Prostate gland (tissue), 2 donors: Measurements from ENCODE around the gene LPCAT3. TPM values are rescaled to one million over a fixed set of nuclear protein-coding genes. Genes with fewer than 3 reads are reported as not detected.

Experiments
- DNase-seq: peaks from one replicate; pipeline ENCODE4 v3.0.0-alpha.2; 2019; ENCODE audit warnings: low spot score
- H3K27ac ChIP-seq, 2 donors: fragments of 200-600 bp; sonication (generic); 2 replicates each; pipeline ENCODE4 v1.5.1; 2017 to 2019
- H3K27me3 ChIP-seq: fragments of 200-600 bp; sonication (generic); replicated peaks from 2 replicates; pipeline ENCODE4 v1.5.1; 2019; ENCODE audit not compliant: insufficient read depth
- H3K36me3 ChIP-seq, 2 donors: fragments of 200-600 bp; sonication (generic); 1 replicate in 1 of 2; 2 replicates in 1 of 2; pipeline versions ENCODE4 v1.5.1 to v1.8.1; 2017 to 2019
- H3K4me1 ChIP-seq: fragments of 200-600 bp; sonication (generic); replicated peaks from 2 replicates; pipeline ENCODE4 v1.5.1; 2019
- H3K4me3 ChIP-seq, 2 donors: fragments of 200-600 bp; sonication (generic); 2 replicates each; pipeline ENCODE4 v1.5.1; 2017 to 2019
- H3K9me3 ChIP-seq: fragments of 200-600 bp; sonication (generic); 2 replicates; pipeline ENCODE4 v1.5.1; 2017
- CTCF ChIP-seq, 4 experiments: fragments of 200-600 bp in 2 of 4; fragments of 450-650 bp in 2 of 4; sonication (generic) in 2 of 4; IDR thresholded peaks; 1 replicate in 3 of 4; 2 replicates in 1 of 4; pipeline ENCODE4 v1.5.1; 2016 to 2019; ENCODE audit warnings: antibody characterized with exemption in 4 of 4, mild to moderate bottlenecking in 2 of 4, moderate library complexity in 2 of 4
- POLR2A ChIP-seq: fragments of 450-650 bp; IDR thresholded peaks from one replicate; pipeline ENCODE4 v1.6.1; 2016; ENCODE audit warnings: antibody characterized with exemption, mild to moderate bottlenecking
- POLR2AphosphoS5 ChIP-seq: sonication (generic); formaldehyde crosslinking; IDR thresholded peaks from one replicate; pipeline ENCODE4 v1.6.1; 2017; ENCODE audit warnings: antibody characterized with exemption
- WGBS: methylation state at CpG from one replicate; pipeline ENCODE4 v1.1.5; 2018; 5-methylcytosine and 5-hydroxymethylcytosine counted together
- intact Hi-C: fragments of 100-400 bp; cut with DNase I; formaldehyde crosslinking; loops from one replicate; pipeline ENCODE4 v1.14.2; 2022
- total RNA-seq, 2 donors: library from RNA; depleted of rRNA; stranded (reverse); fragments of >200 nt; gene quantifications; one replicate each; pipeline ENCODE4 v1.1.0, GENCODE V29; 2016

The LPCAT3 gene
- total RNA-seq, 2 donors from 2014 or later: 59.9 to 86.9 TPM

- H3K9me3 ChIP-seq: no peaks in the 10 kb centered on the region
- peak overlapping the region in 1 of 2 donors; percentile 85 for H3K4me3 ChIP-seq
- intact Hi-C loops: loop anchor here (10.0 kb wide), 1 partner anchor 91 kb away; the partner anchor contains the start of gene SPSB2
- TF ChIP-seq CTCF (IDR thresholded peaks at IDR 0.05): no peak
- TF ChIP-seq POLR2AphosphoS5: no peak
- no peak for TF ChIP-seq POLR2A
- no peak for DNase-seq
- H3K27me3 ChIP-seq: no peaks in the 10 kb centered on the region
- H3K4me1 ChIP-seq: peaks cover 29% of the 10 kb centered on the region
- H3K36me3 ChIP-seq: peaks cover 0 to 18% of the 10 kb centered on the region in 2 donors
- peak overlapping the region; percentile 97 to 98 for H3K27ac ChIP-seq
- WGBS: 57% methylated on average over 4 of the region's 4 CpGs
Observed at GRCh38 chr12:6965714-6966113, 52.6 kb downstream of the LPCAT3 start.

GRCh38 chr12:6965026-6965661, 53.1 kb downstream of the LPCAT3 start:
- Histone ChIP-seq H3K27ac (peak overlapping the region; percentile 97 to 98), H3K27me3 (no peaks in the 10 kb centered on the region), H3K4me1 (peaks cover 29% of the 10 kb centered on the region), H3K36me3 (peaks cover 0 to 18% of the 10 kb centered on the region in 2 donors), H3K4me3 (peak overlapping the region in 1 of 2 donors; percentile 85), H3K9me3 (no peaks in the 10 kb centered on the region)
- intact Hi-C loops: loop anchor here (10.0 kb wide), 1 partner anchor 90 kb away; the partner anchor contains the start of gene SPSB2
- WGBS: 9% methylated on average over 12 of the region's 12 CpGs
- TF ChIP-seq POLR2A (peak; percentile 38), POLR2AphosphoS5 (peak; percentile 96), CTCF (IDR thresholded peaks at IDR 0.05) (peak; percentile 93 to 98 (median 96))
- peak; percentile 94 for DNase-seq

- Histone ChIP-seq H3K27ac (peak overlapping the region; percentile 97 to 98), H3K4me3 (peak overlapping the region; percentile 53 to 85), H3K36me3 (peaks cover 0 to 18% of the 10 kb centered on the region in 2 donors), H3K4me1 (peaks cover 29% of the 10 kb centered on the region), H3K9me3 (no peaks in the 10 kb centered on the region), H3K27me3 (no peaks in the 10 kb centered on the region)
- TF ChIP-seq POLR2A: no peak
- 41% methylated on average over 8 of the region's 8 CpGs for WGBS
- DNase-seq: no peak
- intact Hi-C loops: loop anchor here (10.0 kb wide), 1 partner anchor 90 kb away; the partner anchor contains the start of gene SPSB2
Observed at GRCh38 chr12:6964605-6965025, 53.7 kb downstream of the LPCAT3 start.

- 34% methylated on average over 17 of the region's 17 CpGs for WGBS
- H3K4me1 ChIP-seq: peaks cover 23% of the 10 kb centered on the region
- peaks cover 0 to 18% of the 10 kb centered on the region in 2 donors for H3K36me3 ChIP-seq
- no peak for DNase-seq
- no peaks in the 10 kb centered on the region for H3K27me3 ChIP-seq
- intact Hi-C loops: loop anchor here (10.0 kb wide), 1 partner anchor 89 kb away; the partner anchor contains the start of gene SPSB2
- TF ChIP-seq CTCF (IDR thresholded peaks at IDR 0.05) (no peak), POLR2A (no peak), POLR2AphosphoS5 (no peak)
- peak overlapping the region; percentile 53 to 85 for H3K4me3 ChIP-seq
- no peaks in the 10 kb centered on the region for H3K9me3 ChIP-seq
- peak overlapping the region; percentile 97 to 98 for H3K27ac ChIP-seq
Observed at GRCh38 chr12:6963791-6964413, 54.4 kb downstream of the LPCAT3 start.

GRCh38 chr12:6963016-6963731, 55.1 kb downstream of the LPCAT3 start:
- peaks cover 0 to 18% of the 10 kb centered on the region in 2 donors for H3K36me3 ChIP-seq
- peak overlapping the region; percentile 53 to 85 for H3K4me3 ChIP-seq
- TF ChIP-seq CTCF (IDR thresholded peaks at IDR 0.05) (peak in 3 of 4 experiments; percentile 21 to 77 (median 56)), POLR2A (peak; percentile 97), POLR2AphosphoS5 (peak; percentile 89)
- intact Hi-C loops: loop anchor here (10.0 kb wide), 1 partner anchor 88 kb away; the partner anchor contains the start of gene SPSB2
- H3K27ac ChIP-seq: peak overlapping the region; percentile 97 to 98
- 19% methylated on average over 26 of the region's 32 CpGs for WGBS
- H3K9me3 ChIP-seq: no peaks in the 10 kb centered on the region
- DNase-seq: peak; percentile 92
- H3K27me3 ChIP-seq: no peaks in the 10 kb centered on the region
- peaks cover 23% of the 10 kb centered on the region for H3K4me1 ChIP-seq
